Liver (tissue), 9 donors: Measurements from ENCODE around the gene NXPH3. TPM values are rescaled to one million over a fixed set of nuclear protein-coding genes. Genes with fewer than 3 reads are reported as not detected.

Experiments used
- DNase-seq: peaks from one replicate; pipeline ENCODE4 v3.0.0-alpha.2; 2017; ENCODE audit warnings: low spot score
- H3K27ac ChIP-seq, 2 donors: one replicate each; pipeline ENCODE4 v1.7.0; 2013; ENCODE audit warnings: inconsistent platforms in 2 of 2, low read length in 2 of 2, control low read depth in 1 of 2, low read depth in 1 of 2, mild to moderate bottlenecking in 1 of 2
- H3K27me3 ChIP-seq, 4 donors: one replicate each; pipeline versions ENCODE4 v1.6.1 to v1.7.0; 2013; ENCODE audit warnings: low read length in 3 of 4, inconsistent platforms in 1 of 4, mild to moderate bottlenecking in 1 of 4, moderate library complexity in 1 of 4; ENCODE audit not compliant: control insufficient read depth in 4 of 4, insufficient read depth in 4 of 4
- H3K36me3 ChIP-seq, 4 donors: one replicate each; pipeline versions ENCODE4 v1.6.1 to v1.7.0; 2013; ENCODE audit warnings: low read length in 3 of 4, mild to moderate bottlenecking in 3 of 4, low read depth in 1 of 4, moderate library complexity in 1 of 4; ENCODE audit not compliant: control insufficient read depth in 4 of 4, insufficient read depth in 3 of 4
- H3K4me1 ChIP-seq, 4 donors: one replicate each; pipeline versions ENCODE4 v1.6.1 to v1.7.0; 2013; ENCODE audit warnings: low read length in 3 of 4, mild to moderate bottlenecking in 3 of 4, moderate library complexity in 1 of 4; ENCODE audit not compliant: control insufficient read depth in 4 of 4, insufficient read depth in 4 of 4
- H3K4me3 ChIP-seq, 3 donors: one replicate each; pipeline versions ENCODE4 v1.6.1 to v1.7.0; 2013; ENCODE audit warnings: low read length in 3 of 3, control low read depth in 1 of 3, low read depth in 1 of 3, mild to moderate bottlenecking in 1 of 3
- H3K9ac ChIP-seq, 2 donors: one replicate each; pipeline ENCODE4 v1.7.0; 2013; ENCODE audit warnings: low read length in 2 of 2, mild to moderate bottlenecking in 2 of 2, moderate library complexity in 2 of 2, control low read depth in 1 of 2, low read depth in 1 of 2
- H3K9me3 ChIP-seq, 4 donors: one replicate each; pipeline versions ENCODE4 v1.6.1 to v1.7.0; 2013; ENCODE audit warnings: low read length in 3 of 4; ENCODE audit not compliant: control insufficient read depth in 4 of 4
- ATF3 ChIP-seq: IDR thresholded peaks from 2 replicates; pipeline ENCODE4 v1.6.1; 2016; ENCODE audit warnings: antibody characterized with exemption
- CTCF ChIP-seq: fragments of 150-350 bp; IDR thresholded peaks from 2 replicates; pipeline ENCODE4 v1.5.1; 2017; ENCODE audit warnings: improper control_type of control experiment, low read depth, low read length; ENCODE audit not compliant: missing input control
- EGR1 ChIP-seq, 2 donors: IDR thresholded peaks; 2 replicates each; pipeline ENCODE4 v1.6.1; 2016 to 2018; ENCODE audit warnings: antibody characterized with exemption in 2 of 2, low read depth in 2 of 2
- FOXA1 ChIP-seq: IDR thresholded peaks from 2 replicates; pipeline ENCODE4 v1.6.1; 2016; ENCODE audit warnings: antibody characterized with exemption
- FOXA2 ChIP-seq: IDR thresholded peaks from 2 replicates; pipeline ENCODE4 v1.6.1; 2016; ENCODE audit warnings: antibody characterized with exemption
- GABPA ChIP-seq, 2 donors: IDR thresholded peaks in 1 of 2; conservative IDR thresholded peaks in 1 of 2; 2 replicates each; pipeline ENCODE4 v1.6.1; 2016; ENCODE audit warnings: antibody characterized with exemption in 2 of 2, mild to moderate bottlenecking in 1 of 2, moderate library complexity in 1 of 2
- HNF4A ChIP-seq, 2 donors: conservative IDR thresholded peaks; 2 replicates each; pipeline ENCODE4 v1.6.1; 2016; ENCODE audit warnings: antibody characterized with exemption in 2 of 2, mild to moderate bottlenecking in 2 of 2
- HNF4G ChIP-seq: IDR thresholded peaks from 2 replicates; pipeline ENCODE4 v1.6.1; 2016; ENCODE audit warnings: antibody characterized with exemption
- JUND ChIP-seq, 2 donors: IDR thresholded peaks; 2 replicates each; pipeline ENCODE4 v1.6.1; 2016; ENCODE audit warnings: antibody characterized with exemption in 2 of 2
- NR2F2 ChIP-seq: IDR thresholded peaks from 2 replicates; pipeline ENCODE4 v1.6.1; 2016; ENCODE audit warnings: antibody characterized with exemption
- RAD21 ChIP-seq, 2 donors: IDR thresholded peaks; 2 replicates each; pipeline ENCODE4 v1.6.1; 2016; ENCODE audit warnings: antibody characterized with exemption in 2 of 2, mild to moderate bottlenecking in 2 of 2
- REST ChIP-seq: IDR thresholded peaks from 2 replicates; pipeline ENCODE4 v1.6.1; 2016; ENCODE audit warnings: antibody characterized with exemption, mild to moderate bottlenecking
- RXRA ChIP-seq, 2 donors: IDR thresholded peaks; 2 replicates each; pipeline ENCODE4 v1.6.1; 2017 to 2018; ENCODE audit warnings: antibody characterized with exemption in 2 of 2, mild to moderate bottlenecking in 1 of 2
- SP1 ChIP-seq: IDR thresholded peaks from 2 replicates; pipeline ENCODE4 v1.6.1; 2018; ENCODE audit warnings: antibody characterized with exemption, mild to moderate bottlenecking
- TAF1 ChIP-seq: conservative IDR thresholded peaks from 2 replicates; pipeline ENCODE4 v1.6.1; 2016; ENCODE audit warnings: antibody characterized with exemption, mild to moderate bottlenecking
- YY1 ChIP-seq: IDR thresholded peaks from 2 replicates; pipeline ENCODE4 v1.6.1; 2016; ENCODE audit warnings: antibody characterized with exemption, mild to moderate bottlenecking
- ZBTB33 ChIP-seq: IDR thresholded peaks from 2 replicates; pipeline ENCODE4 v1.6.1; 2016; ENCODE audit warnings: antibody characterized with exemption
- WGBS: extraction: QIAGEN DNeasy Blood & Tissue Kit; methylation state at CpG from one replicate; pipeline ENCODE4 v1.1.7; 2013; 5-methylcytosine and 5-hydroxymethylcytosine counted together
- polyA plus RNA-seq, 2 donors: library from polyadenylated mRNA; stranded (reverse) in 1 of 2; unstranded in 1 of 2; fragments of 200-250 nt in 1 of 2; fragments of >200 nt in 1 of 2; fragmentation: Nextera tagmentation in 1 of 2; extraction: Ambion mirVana in 1 of 2; gene quantifications; one replicate each; pipeline versions ENCODE4 v1.2.1 to v1.2.3, GENCODE V29; 2013 to 2015
- total RNA-seq, 2 donors: library from RNA; depleted of rRNA; stranded (reverse); fragments of >200 nt; gene quantifications; one replicate each; pipeline ENCODE4 v1.2.3, GENCODE V29; 2014
- TF ChIP-seq, protein P1 (sequence below): IDR thresholded peaks from 2 replicates; pipeline ENCODE4 v1.6.1; 2016; ENCODE audit warnings: antibody characterized with exemption
- donor health status: healthy.
- donor health status: healthy.
- donor health status: healthy.
- donor health status: healthy.
- donor health status: healthy.

NXPH3 gene
- total and polyA plus RNA-seq, 4 donors, result 0.17 to 0.22 TPM; not detected in 2

DNA sequence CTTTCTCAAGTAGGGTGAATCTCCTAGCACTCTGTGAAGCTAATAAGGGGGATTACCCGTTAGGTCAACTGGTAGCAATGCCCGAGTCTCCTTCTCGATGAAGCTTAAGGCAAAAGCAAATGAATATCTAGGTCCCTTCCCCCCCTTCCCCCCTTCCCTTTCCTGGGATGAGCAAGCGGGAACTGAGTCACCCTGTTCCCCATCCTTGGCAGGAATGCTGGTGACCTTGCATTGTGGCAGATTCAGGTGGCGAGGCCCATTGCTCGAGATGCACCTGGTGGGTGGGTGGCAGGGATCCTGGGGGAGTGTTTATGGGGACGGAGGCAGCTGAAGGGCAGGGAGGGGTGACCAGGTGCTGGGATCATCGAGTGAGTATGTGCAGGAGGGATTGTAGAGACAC is 7.1 kb downstream of the NXPH3 start:
- Histone ChIP-seq H3K4me3 (no peak overlapping the region), H3K36me3 (no peaks in the 10 kb centered on the region), H3K9ac (no peak overlapping the region), H3K27ac (no peak overlapping the region), H3K27me3 (no peaks in the 10 kb centered on the region), H3K4me1 (no peaks in the 10 kb centered on the region), H3K9me3 (no peaks in the 10 kb centered on the region)
- 87% methylated on average over 8 of the region's 8 CpGs for WGBS
- TF ChIP-seq FOXA2 (no peak), FOXA1 (no peak), RXRA (IDR thresholded peaks at IDR 0.05) (no peak), REST (no peak), NR2F2 (no peak), SP1 (no peak)
- DNase-seq, result no peak

- H3K4me3 ChIP-seq, result no peak overlapping the region
- H3K27ac ChIP-seq, result no peak overlapping the region
- H3K36me3 ChIP-seq, result no peaks in the 10 kb centered on the region
- H3K4me1 ChIP-seq, result no peaks in the 10 kb centered on the region
- no peak for DNase-seq
- H3K9me3 ChIP-seq, result no peaks in the 10 kb centered on the region
- 97% methylated on average over 5 of the region's 5 CpGs for WGBS
- TF ChIP-seq RAD21 (IDR thresholded peaks at IDR 0.05) (no peak), ZBTB33 (no peak), FOXA2 (no peak), HNF4G (no peak), GABPA (IDR thresholded peaks at IDR 0.05 in 1 of 2, conservative IDR thresholded peaks at IDR 0.05 in 1 of 2) (no peak), JUND (IDR thresholded peaks at IDR 0.05) (no peak), ATF3 (no peak), REST (no peak), EGR1 (IDR thresholded peaks at IDR 0.05; ENCODE audit: low read depth in 2 of 2) (no peak), RXRA (IDR thresholded peaks at IDR 0.05) (no peak), YY1 (no peak), FOXA1 (no peak), SP1 (no peak), NR2F2 (no peak), TAF1 (no peak), HNF4A (conservative IDR thresholded peaks at IDR 0.05) (no peak), CTCF (no peak)
- TF ChIP-seq, protein P1, sequence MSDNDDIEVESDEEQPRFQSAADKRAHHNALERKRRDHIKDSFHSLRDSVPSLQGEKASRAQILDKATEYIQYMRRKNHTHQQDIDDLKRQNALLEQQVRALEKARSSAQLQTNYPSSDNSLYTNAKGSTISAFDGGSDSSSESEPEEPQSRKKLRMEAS, result no peak
- no peak overlapping the region for H3K9ac ChIP-seq
- H3K27me3 ChIP-seq, result no peaks in the 10 kb centered on the region
These were observed 7.6 kb downstream of the NXPH3 start for GRCh38 chr17:49583226-49583625.
